Activated naive CD4-positive, alpha-beta T cell treated with anti-CD3 and anti-CD28 coated beads, Interleukin-2, amount 10 ng/mL, durations not matched to agents 7 days and 5 days (primary cell): ENCODE results near the gene ST6GAL1.

Source experiments
- CTCF ChIA-PET: fragments of 350-600 bp; sonication (Branson Sonifier 250); formaldehyde crosslinking; loops from one replicate; lab custom pipeline; 2021; ENCODE audit warnings: antibody characterized with exemption; lab: Charles Lee
- DNase-seq: peaks from one replicate; pipeline ENCODE4 v3.0.0-alpha.2; 2020
- H3K27ac Mint-ChIP-seq: one replicate; pipeline ENCODE4 v1.8.0; 2021; ENCODE audit warnings: mild to moderate bottlenecking, moderate library complexity, mixed read lengths
- H3K27me3 Mint-ChIP-seq: one replicate; pipeline ENCODE4 v1.8.0; 2021; ENCODE audit warnings: mild to moderate bottlenecking, mixed read lengths
- H3K36me3 Mint-ChIP-seq: one replicate; pipeline ENCODE4 v1.8.0; 2021; ENCODE audit warnings: mixed read lengths
- H3K4me1 Mint-ChIP-seq: one replicate; pipeline ENCODE4 v1.8.0; 2021; ENCODE audit warnings: mixed read lengths
- H3K4me3 Mint-ChIP-seq: one replicate; pipeline ENCODE4 v1.8.0; 2021; ENCODE audit warnings: mild to moderate bottlenecking, moderate library complexity, mixed read lengths
- H3K9me3 Mint-ChIP-seq: one replicate; pipeline ENCODE4 v1.8.0; 2021; ENCODE audit warnings: mixed read lengths

ST6GAL1 gene

DNA sequence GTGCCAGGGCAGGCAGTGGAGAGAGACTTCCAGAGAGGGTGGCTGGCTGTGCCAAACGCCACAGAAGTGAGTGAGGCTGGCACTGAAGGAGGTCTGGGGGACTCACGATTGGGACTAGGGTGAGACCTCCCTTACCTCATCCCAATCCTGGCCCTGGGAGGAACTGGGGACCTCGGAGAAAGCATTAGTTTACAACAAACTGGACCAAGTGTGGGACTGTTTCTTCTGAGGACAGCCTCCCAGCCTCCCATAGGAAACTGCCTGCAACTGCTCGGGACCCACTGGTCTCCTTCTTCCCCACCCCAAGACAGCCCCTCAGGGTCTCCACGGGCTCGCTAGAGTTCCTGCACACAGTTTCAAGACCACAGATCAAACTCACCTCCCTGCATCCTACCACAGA is 45.4 kb downstream of the ST6GAL1 start:
- no peaks in the 10 kb centered on the region for H3K9me3 Mint-ChIP-seq
- CTCF ChIA-PET: no interaction called here
- peaks cover 7% of the 10 kb centered on the region for H3K4me1 Mint-ChIP-seq
- no peak overlapping the region for H3K27ac Mint-ChIP-seq
- no peaks in the 10 kb centered on the region for H3K27me3 Mint-ChIP-seq
- H3K4me3 Mint-ChIP-seq: no peak overlapping the region
- peaks cover 68% of the 10 kb centered on the region for H3K36me3 Mint-ChIP-seq
- no peak for DNase-seq

DNA sequence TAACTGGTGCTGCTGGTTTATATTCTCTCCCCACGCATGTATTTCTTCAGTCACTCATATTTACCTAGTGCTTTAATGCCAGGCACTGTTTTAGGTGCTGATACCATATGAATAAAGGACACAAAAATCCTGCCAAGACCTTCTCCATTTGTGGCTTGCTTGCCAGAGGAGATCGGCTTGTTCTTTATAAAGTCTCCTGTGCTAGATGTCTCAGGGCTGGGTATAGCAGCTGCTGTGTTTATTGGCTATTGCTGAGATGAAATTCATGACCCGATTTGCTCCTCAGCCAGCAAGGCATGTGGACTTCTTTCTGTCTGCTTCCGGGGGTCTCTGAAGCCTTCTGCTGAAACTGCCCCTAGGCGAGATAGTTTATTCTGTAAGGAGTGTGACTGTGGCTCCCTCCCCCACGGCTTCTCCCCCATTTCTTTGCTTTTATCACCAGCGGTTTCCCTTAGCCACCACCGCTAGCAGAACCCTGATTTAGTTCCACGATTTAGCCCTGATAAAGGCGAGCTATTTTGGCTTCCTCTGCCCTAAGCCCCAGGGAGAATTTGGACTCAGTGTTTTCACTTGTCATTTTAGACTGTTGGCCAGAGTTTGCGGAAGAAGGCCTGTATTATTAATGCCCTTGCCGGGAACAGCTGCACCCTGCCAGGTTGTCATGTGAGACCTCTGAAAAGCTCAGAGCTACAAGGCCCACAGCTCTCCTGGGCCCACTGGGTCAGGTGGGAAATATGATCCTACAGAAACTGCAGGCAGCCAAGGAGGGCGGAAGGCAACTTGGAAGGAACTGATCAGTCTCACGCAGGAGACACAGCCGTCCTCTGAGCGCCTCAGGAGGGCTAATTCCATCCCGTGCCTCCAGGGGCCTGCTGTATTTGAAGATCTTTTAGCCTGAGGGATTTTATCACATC is 46.8 kb downstream of the ST6GAL1 start:
- no peak overlapping the region for H3K4me3 Mint-ChIP-seq
- peaks cover 5% of the 10 kb centered on the region for H3K4me1 Mint-ChIP-seq
- CTCF ChIA-PET: no interaction called here
- H3K27me3 Mint-ChIP-seq: no peaks in the 10 kb centered on the region
- H3K36me3 Mint-ChIP-seq: peaks cover 72% of the 10 kb centered on the region
- DNase-seq: no peak
- H3K27ac Mint-ChIP-seq: peak overlapping the region; percentile 38
- no peaks in the 10 kb centered on the region for H3K9me3 Mint-ChIP-seq

DNA sequence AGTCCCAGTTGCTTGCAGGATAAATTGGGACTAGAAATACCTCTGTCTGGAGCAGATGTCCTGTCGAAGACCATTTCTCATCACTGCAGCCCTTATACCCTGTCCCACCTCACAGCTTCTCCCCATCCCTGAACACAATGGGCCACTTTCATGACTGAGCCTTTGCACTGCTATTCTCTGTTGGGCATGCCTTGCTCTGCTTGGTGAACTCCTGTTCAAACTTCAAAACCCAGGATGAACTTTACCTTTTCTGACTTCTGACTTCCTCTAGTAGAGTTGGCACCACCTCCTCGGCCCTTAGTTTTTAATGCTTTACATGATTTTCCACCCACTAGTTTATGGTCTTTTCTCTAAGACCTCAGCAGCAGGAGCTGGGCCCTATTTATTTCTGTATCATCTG is 48.4 kb downstream of the ST6GAL1 start:
- Mint-ChIP-seq H3K27ac (peak overlapping the region; percentile 78), H3K36me3 (peaks cover 68% of the 10 kb centered on the region), H3K4me1 (no peaks in the 10 kb centered on the region), H3K4me3 (no peak overlapping the region), H3K9me3 (no peaks in the 10 kb centered on the region), H3K27me3 (no peaks in the 10 kb centered on the region)
- CTCF ChIA-PET: no interaction called here
- DNase-seq: no peak

DNA sequence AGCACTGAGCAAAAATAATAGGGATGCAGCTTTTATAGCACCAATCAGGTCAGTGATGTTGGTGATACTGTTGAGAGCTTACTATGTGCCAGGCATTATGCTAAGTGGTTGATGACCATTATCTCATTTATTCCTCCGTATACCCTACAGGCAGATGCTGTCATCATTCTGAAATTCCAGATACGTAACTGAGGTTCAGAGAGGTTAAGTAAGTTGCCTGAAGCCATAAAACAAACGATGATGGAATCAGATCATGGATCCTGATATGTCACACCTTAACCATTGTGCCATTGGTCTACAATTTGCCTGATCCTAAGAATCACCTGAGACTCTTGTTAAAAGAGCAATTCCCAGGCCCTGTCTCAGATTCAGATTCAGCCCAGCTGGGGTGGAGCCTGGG is 49.5 kb downstream of the ST6GAL1 start:
- Mint-ChIP-seq H3K9me3 (no peaks in the 10 kb centered on the region), H3K4me1 (no peaks in the 10 kb centered on the region), H3K27me3 (no peaks in the 10 kb centered on the region), H3K36me3 (peaks cover 66% of the 10 kb centered on the region), H3K27ac (no peak overlapping the region), H3K4me3 (no peak overlapping the region)
- CTCF ChIA-PET: interaction anchor here (0.7 to 1.3 kb wide), 2 partner anchors 9 to 387 kb away, joined by 3 read pairs; no protein-coding TSS in a partner anchor
- DNase-seq: no peak

GRCh38 chr3:186980989-186981388 is 50.7 kb downstream of the ST6GAL1 start:
- H3K4me1 Mint-ChIP-seq: peaks cover 3% of the 10 kb centered on the region
- peak overlapping the region; percentile 8 for H3K27ac Mint-ChIP-seq
- no peak for DNase-seq
- no peak overlapping the region for H3K4me3 Mint-ChIP-seq
- H3K36me3 Mint-ChIP-seq: peaks cover 60% of the 10 kb centered on the region
- no peaks in the 10 kb centered on the region for H3K9me3 Mint-ChIP-seq
- no peaks in the 10 kb centered on the region for H3K27me3 Mint-ChIP-seq
- CTCF ChIA-PET: interaction anchor here (1.3 to 1.8 kb wide), 2 partner anchors 8 to 133 kb away, joined by 3 to 4 read pairs; no protein-coding TSS in a partner anchor

GRCh38 chr3:186983659-186984058 is 53.3 kb downstream of the ST6GAL1 start:
- CTCF ChIA-PET: no interaction called here
- Mint-ChIP-seq H3K4me1 (peaks cover 5% of the 10 kb centered on the region), H3K4me3 (no peak overlapping the region), H3K9me3 (no peaks in the 10 kb centered on the region), H3K27ac (no peak overlapping the region), H3K36me3 (peaks cover 63% of the 10 kb centered on the region), H3K27me3 (no peaks in the 10 kb centered on the region)
- no peak for DNase-seq

- Mint-ChIP-seq H3K36me3 (peaks cover 62% of the 10 kb centered on the region), H3K27ac (peak overlapping the region; percentile 21), H3K4me1 (peaks cover 5% of the 10 kb centered on the region), H3K9me3 (no peaks in the 10 kb centered on the region), H3K4me3 (no peak overlapping the region), H3K27me3 (no peaks in the 10 kb centered on the region)
- no peak for DNase-seq
- CTCF ChIA-PET: no interaction called here
These were observed 53.7 kb downstream of the ST6GAL1 start for GRCh38 chr3:186984064-186984463.

DNA sequence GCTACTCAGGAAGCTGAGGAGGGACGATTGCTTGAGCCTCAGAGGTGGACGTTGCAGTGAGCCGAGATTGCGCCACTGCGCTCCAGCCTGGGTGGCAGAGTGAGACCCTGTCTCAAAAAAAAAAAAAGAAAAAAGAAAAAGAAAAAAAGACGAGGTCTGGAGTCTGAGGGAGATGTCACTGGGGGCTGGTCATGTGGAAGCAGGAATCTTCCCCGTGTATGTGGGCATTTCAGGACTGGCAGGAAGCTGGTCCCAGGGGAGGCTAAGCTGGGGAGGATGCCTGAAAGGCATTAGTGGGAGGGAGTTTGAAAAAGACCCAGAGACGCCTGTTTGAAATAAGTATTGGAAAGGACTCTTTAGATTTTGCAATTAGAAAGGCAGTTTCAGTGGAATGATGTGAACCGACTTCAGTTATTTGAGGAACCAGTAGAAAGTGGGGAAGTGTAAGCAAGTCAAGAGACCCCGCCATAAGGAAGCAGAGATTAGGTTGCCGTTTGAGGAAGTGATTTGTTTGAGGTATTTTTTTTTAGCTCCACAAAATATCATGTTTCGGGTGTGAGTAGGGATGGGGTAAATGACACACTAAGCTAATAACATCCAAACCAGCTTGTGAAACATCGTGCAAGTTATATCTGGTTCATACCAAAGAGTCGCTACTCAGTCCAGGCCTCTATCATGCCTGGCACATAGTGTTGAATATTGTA is 55.5 kb downstream of the ST6GAL1 start:
- Mint-ChIP-seq H3K4me1 (peaks cover 5% of the 10 kb centered on the region), H3K4me3 (no peak overlapping the region)
- CTCF ChIA-PET: no interaction called here

GRCh38 chr3:186986406-186986805 is 56.1 kb downstream of the ST6GAL1 start:
- Mint-ChIP-seq H3K4me1 (peaks cover 5% of the 10 kb centered on the region), H3K27me3 (no peaks in the 10 kb centered on the region), H3K9me3 (no peaks in the 10 kb centered on the region), H3K36me3 (peaks cover 58% of the 10 kb centered on the region), H3K27ac (peak overlapping the region; percentile 0), H3K4me3 (no peak overlapping the region)
- CTCF ChIA-PET: no interaction called here
- DNase-seq: no peak

More for the DNA sequence above, 55.5 kb downstream of the ST6GAL1 start:
- H3K27me3 Mint-ChIP-seq: no peaks in the 10 kb centered on the region
- no peak overlapping the region for H3K27ac Mint-ChIP-seq
- no peaks in the 10 kb centered on the region for H3K9me3 Mint-ChIP-seq
- H3K36me3 Mint-ChIP-seq: peaks cover 58% of the 10 kb centered on the region
- no peak for DNase-seq

DNA sequence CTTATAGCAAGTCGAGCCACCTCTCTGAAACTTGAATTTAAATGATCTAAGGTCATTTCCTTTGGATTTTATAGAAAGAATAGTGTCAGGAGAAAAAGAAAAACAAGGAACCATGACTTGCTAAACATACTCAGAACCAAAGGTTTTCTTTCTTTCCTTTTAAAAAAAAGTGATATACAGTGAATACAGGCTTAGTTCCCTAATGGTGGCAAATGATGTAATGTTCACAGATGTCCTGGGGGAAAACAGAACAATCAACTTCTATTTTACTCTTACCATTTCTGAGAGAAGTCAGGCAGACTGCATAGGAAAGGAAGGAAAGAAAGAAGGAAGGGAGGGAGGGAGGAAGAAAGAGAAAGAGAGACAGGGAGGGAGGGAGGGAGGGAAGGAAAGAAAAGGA is 56.5 kb downstream of the ST6GAL1 start:
- CTCF ChIA-PET: no interaction called here
- H3K27ac Mint-ChIP-seq: peak overlapping the region; percentile 0
- no peaks in the 10 kb centered on the region for H3K9me3 Mint-ChIP-seq
- H3K4me1 Mint-ChIP-seq: peaks cover 5% of the 10 kb centered on the region
- peaks cover 58% of the 10 kb centered on the region for H3K36me3 Mint-ChIP-seq
- no peaks in the 10 kb centered on the region for H3K27me3 Mint-ChIP-seq
- no peak for DNase-seq
- H3K4me3 Mint-ChIP-seq: no peak overlapping the region

- Mint-ChIP-seq H3K27me3 (no peaks in the 10 kb centered on the region), H3K4me1 (peaks cover 6% of the 10 kb centered on the region), H3K27ac (no peak overlapping the region), H3K4me3 (no peak overlapping the region), H3K36me3 (peaks cover 57% of the 10 kb centered on the region), H3K9me3 (no peaks in the 10 kb centered on the region)
- CTCF ChIA-PET: interaction anchor here (0.9 to 1.4 kb wide), 6 partner anchors 8 to 140 kb away, joined by 3 to 5 read pairs (median 4); no protein-coding TSS in a partner anchor
- DNase-seq: no peak
These were observed 58.5 kb downstream of the ST6GAL1 start for GRCh38 chr3:186988806-186989205.

GRCh38 chr3:186989429-186989828 is 59.1 kb downstream of the ST6GAL1 start:
- CTCF ChIA-PET: interaction anchor here (0.9 to 1.3 kb wide), 6 partner anchors 7 to 57 kb away, joined by 3 to 5 read pairs (median 4); no protein-coding TSS in a partner anchor
- H3K27me3 Mint-ChIP-seq: no peaks in the 10 kb centered on the region
- no peak overlapping the region for H3K4me3 Mint-ChIP-seq
- H3K27ac Mint-ChIP-seq: no peak overlapping the region
- peaks cover 58% of the 10 kb centered on the region for H3K36me3 Mint-ChIP-seq
- DNase-seq: no peak
- peaks cover 10% of the 10 kb centered on the region for H3K4me1 Mint-ChIP-seq
- H3K9me3 Mint-ChIP-seq: no peaks in the 10 kb centered on the region

DNA sequence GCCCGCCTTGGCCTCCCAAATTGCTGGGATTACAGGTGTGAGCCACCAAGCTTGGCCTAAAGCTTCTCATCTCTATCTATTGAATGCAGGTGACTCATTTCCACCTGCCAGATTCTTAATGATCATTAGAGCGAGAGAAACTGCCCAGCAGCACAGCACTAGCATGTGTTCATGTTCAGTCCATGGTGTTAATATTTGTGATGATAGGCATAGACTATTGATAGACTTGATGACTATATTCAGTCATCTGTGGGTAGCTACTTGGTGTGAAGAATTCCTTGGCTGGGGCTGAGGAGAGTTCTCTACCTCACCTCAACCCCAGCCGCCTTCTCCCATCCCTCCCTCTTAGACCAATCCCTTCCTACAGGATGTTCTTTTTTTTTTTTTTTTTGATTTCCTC is 60.0 kb downstream of the ST6GAL1 start:
- DNase-seq: no peak
- Mint-ChIP-seq H3K4me1 (peaks cover 10% of the 10 kb centered on the region), H3K9me3 (no peaks in the 10 kb centered on the region), H3K27me3 (no peaks in the 10 kb centered on the region), H3K4me3 (no peak overlapping the region), H3K36me3 (peaks cover 59% of the 10 kb centered on the region), H3K27ac (no peak overlapping the region)
- CTCF ChIA-PET: interaction anchor here (1.1 kb wide), 1 partner anchor 8 kb away, joined by 3 read pairs; no protein-coding TSS in a partner anchor

- Mint-ChIP-seq H3K4me1 (peaks cover 7% of the 10 kb centered on the region), H3K27me3 (no peaks in the 10 kb centered on the region), H3K9me3 (no peaks in the 10 kb centered on the region), H3K4me3 (no peak overlapping the region), H3K27ac (no peak overlapping the region), H3K36me3 (peaks cover 57% of the 10 kb centered on the region)
- no peak for DNase-seq
- CTCF ChIA-PET: interaction anchor here (1.1 kb wide), 1 partner anchor 9 kb away, joined by 3 read pairs; no protein-coding TSS in a partner anchor
These were observed 60.6 kb downstream of the ST6GAL1 start for GRCh38 chr3:186990878-186991308.
